Measurements from ENCODE around the gene CSTF2T. TPM values are rescaled to one million over a fixed set of nuclear protein-coding genes. Genes with fewer than 3 reads are reported as not detected.
"Not testable (repeated sequence)": the region's sequence is repeated elsewhere in the genome, so short reads cannot be mapped to it uniquely, and the experiment has no call there.

CSTF2T gene
- total RNA-seq, 1 donor from 2014 or later: 29.4 TPM

GRCh38 chr10:51698473-51699063 lies 827 bp downstream of the CSTF2T start:
- peak in 1 of 2 donors; percentile 1 for DNase-seq (ENCODE audit: low read depth in 2 of 2)

DNA sequence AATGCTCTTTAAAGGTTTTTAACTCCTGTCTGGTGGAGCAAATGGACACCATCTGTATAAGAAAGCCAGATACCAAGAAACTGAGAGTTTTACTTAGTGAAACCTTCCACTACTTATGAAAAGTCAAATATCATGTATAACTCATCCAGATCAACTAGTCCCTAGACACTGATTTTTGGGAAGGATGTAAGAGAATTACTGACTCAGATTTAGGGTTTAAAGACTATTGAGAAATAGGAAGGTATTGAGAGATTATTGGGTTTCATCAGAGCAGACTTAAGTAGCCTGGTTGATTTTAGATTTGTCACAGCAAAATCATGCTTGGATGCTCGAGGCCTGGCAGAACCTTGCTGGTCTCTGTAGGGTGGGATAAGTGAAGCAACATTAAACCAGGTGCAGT lies 3.1 kb downstream of the CSTF2T start:
- DNase-seq (ENCODE audit: low read depth in 2 of 2): no peak

DNA sequence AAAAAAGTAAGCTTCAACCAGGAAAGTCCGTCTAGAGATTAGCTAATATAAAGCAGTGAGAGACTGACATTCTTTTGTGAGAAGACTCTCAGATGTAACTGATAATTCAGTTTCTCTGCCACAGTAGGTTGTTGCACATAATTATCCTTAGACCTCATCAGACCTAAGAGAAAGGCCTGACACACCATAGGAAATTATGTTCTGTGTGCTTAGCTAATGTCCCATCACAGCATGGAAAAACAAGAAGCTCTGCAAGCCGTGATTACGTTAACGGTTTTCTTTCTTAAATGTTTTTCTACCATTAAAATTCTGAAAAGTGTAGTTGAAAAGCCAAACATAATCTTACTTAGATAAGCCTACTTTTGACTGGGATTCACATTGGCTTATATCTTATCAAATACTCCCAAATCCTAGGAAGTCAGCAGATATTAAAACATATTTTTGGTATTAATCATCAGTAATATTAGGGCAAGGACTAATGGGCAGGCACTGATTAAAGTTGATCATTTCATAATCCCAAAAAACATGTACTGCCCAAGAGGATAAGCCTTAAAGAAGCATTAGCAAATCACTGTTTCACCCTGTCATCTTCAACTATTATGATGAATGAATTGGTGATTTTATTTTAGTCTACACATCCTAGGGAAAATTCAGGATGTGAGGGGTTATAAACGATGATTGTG lies 5.2 kb downstream of the CSTF2T start:
- no peak for DNase-seq (ENCODE audit: low read depth in 2 of 2)

GRCh38 chr10:51691135-51691534 lies 8.3 kb downstream of the CSTF2T start:
- no peak for DNase-seq (ENCODE audit: low read depth in 2 of 2)

DNA sequence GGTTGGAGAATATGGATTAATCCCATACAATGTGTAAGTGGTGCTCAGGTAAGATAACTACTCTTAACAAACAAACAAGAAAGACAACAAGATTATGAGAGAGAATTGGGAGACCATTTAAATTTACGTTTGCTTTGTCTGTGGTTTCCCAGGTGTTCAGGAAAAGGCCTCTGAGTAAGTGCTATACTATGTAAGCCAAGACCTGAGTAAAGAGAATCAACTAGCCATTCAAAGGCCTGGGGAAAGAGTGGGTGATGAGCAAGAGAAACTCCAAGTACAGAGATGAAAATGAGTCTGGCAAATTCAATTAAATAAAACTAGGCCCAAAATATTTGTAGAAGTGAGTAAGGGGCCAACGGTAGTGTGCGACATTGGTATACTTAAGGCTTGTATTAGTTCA lies 9.9 kb downstream of the CSTF2T start:
- DNase-seq (ENCODE audit: low read depth in 2 of 2): no peak

GRCh38 chr10:51688826-51689225 lies 10.6 kb downstream of the CSTF2T start:
- not testable (repeated sequence) for DNase-seq (ENCODE audit: low read depth in 2 of 2)

DNA sequence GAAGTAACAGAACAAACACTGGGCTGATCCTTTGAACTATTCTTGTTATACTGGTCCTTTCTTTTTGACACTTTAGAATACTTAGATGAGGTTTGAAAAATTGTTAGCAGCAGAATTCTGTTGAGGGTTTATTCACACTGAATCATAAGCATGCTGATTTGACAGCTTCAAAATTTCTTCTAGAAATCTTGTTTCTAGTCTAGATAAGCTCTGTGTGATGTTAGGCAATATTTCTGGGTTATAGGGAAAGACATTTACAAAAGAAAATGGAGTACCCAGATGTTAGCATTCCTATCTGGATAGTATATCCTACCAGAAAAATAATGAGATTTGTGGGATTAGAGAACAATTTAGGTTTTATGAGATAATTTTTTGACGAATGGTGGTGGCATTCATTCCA lies 12.1 kb downstream of the CSTF2T start:
- no peak for DNase-seq (ENCODE audit: low read depth in 2 of 2)

DNA sequence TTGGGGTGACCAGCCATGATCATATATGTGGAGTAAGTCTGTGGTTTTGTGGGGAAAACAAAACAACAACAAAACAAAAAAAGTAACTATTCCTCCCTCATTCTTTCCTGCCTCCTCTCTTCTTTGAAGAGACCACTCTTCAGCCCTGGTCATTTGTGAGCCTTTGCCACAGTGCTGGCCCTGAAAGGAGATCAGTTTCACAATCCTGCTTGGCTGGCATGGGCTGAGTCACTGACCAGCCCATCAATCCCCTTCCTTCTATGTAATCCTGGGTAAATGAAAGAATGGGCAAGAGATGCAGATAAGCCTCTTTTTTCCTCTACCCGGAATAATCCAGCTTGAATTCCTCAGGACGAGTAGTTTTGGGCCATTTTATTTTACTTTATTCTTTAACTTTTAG lies 13.6 kb downstream of the CSTF2T start:
- DNase-seq (ENCODE audit: low read depth in 2 of 2): no peak

GRCh38 chr10:51683031-51683691 lies 16.2 kb downstream of the CSTF2T start:
- DNase-seq (ENCODE audit: low read depth in 2 of 2): no peak

- no peak for DNase-seq (ENCODE audit: low read depth in 2 of 2)
Observed at GRCh38 chr10:51679841-51680240, 19.6 kb downstream of the CSTF2T start.

GRCh38 chr10:51675088-51675487 lies 24.3 kb downstream of the CSTF2T start:
- DNase-seq (ENCODE audit: low read depth in 2 of 2): no peak

GRCh38 chr10:51672039-51672535 lies 27.3 kb downstream of the CSTF2T start:
- DNase-seq (ENCODE audit: low read depth in 2 of 2): no peak

DNA sequence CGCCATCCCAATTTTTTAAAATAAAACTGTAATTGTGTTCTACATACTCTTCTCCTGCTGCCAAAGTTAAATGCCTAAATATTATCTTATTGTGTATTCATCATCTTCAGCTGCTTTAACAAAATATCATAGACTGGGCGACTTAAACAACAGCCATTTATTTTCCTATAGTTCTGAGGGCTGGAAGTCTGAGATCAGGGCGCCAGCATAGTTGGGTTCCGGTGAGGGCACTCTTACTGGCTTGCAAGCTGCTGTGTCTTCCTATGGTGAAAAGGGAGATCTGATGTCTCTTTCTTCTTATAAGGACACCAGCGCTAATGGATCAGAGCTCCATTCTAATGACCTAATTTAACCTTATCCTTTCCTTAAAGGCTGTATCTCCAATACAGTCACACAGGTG lies 30.4 kb downstream of the CSTF2T start:
- no peak for DNase-seq (ENCODE audit: low read depth in 2 of 2)

- DNase-seq (ENCODE audit: low read depth in 2 of 2): no peak
Observed at GRCh38 chr10:51668336-51668689, 31.1 kb downstream of the CSTF2T start.

- DNase-seq (ENCODE audit: low read depth in 2 of 2): peak; percentile 2 to 6
Observed at GRCh38 chr10:51667678-51668335, 31.6 kb downstream of the CSTF2T start.

GRCh38 chr10:51666456-51666855 lies 32.9 kb downstream of the CSTF2T start:
- no peak for DNase-seq (ENCODE audit: low read depth in 2 of 2)

- no peak for DNase-seq (ENCODE audit: low read depth in 2 of 2)
Observed at GRCh38 chr10:51663086-51663485, 36.3 kb downstream of the CSTF2T start.

DNA sequence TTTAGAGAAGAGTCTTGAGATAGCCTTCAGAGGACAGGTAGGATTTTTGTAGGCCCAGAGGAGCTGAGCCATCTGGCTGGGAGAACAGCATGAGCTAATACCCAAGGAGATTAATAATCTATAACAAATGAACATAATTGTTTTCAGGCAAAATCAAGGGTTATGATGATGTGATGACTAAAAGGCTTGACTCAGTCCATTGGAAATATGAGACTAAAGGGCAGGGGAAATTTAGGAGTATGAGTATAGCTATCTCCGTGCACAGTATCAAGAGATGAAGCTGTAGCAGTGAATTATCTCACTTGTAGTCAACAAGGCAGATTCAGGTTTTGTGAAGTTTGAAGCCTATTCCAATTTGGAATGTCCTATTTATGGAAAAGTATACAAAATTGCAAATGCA lies 40.1 kb downstream of the CSTF2T start:
- DNase-seq (ENCODE audit: low read depth in 2 of 2): no peak

- no peak for DNase-seq (ENCODE audit: low read depth in 2 of 2)
Observed at GRCh38 chr10:51658000-51658399, 41.4 kb downstream of the CSTF2T start.

GRCh38 chr10:51656503-51656902 lies 42.9 kb downstream of the CSTF2T start:
- no peak for DNase-seq (ENCODE audit: low read depth in 2 of 2)

DNA sequence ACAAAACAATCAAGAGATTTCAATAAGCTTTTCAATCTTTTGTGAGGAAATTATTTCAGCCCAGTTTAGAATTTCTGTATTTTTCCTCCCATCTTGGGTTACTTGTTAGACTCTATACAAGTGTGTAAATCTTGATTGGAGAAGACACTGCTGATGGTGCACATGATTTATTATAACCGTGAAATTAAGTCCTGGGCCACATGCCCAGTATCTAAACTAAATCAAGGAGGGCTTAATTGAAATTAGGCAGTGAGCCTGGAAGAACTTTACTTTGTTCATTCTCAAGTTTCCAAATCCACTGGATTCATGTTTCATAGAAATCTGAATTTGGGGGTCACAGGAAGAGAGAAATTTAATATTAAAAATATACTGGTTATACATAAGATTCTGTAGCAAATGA lies 44.5 kb downstream of the CSTF2T start:
- DNase-seq (ENCODE audit: low read depth in 2 of 2): no peak

GRCh38 chr10:51653025-51653424 lies 46.4 kb downstream of the CSTF2T start:
- peak in 1 of 2 donors; percentile 23 for DNase-seq (ENCODE audit: low read depth in 2 of 2)
